TTC549 (cell line): ENCODE measurements around the gene ELK3.

Source experiments
- FAIRE-seq: peaks from 2 replicates; lab custom pipeline; 2012; peaks lifted over from hg19 to GRCh38; lab: Jason Lieb, UNC

The ELK3 gene

GRCh38 chr12:96212456-96213375 lies 18.5 kb downstream of the ELK3 start:
- FAIRE-seq = no peak

- FAIRE-seq = no peak
Measured at GRCh38 chr12:96213869-96214268, 19.7 kb downstream of the ELK3 start.

- FAIRE-seq = no peak
Measured at GRCh38 chr12:96215919-96216273, 21.7 kb downstream of the ELK3 start.

- FAIRE-seq = no peak
Measured at GRCh38 chr12:96218989-96219678, 25.0 kb downstream of the ELK3 start.

- FAIRE-seq = no peak
Measured at GRCh38 chr12:96219700-96220206, 25.6 kb downstream of the ELK3 start.

DNA sequence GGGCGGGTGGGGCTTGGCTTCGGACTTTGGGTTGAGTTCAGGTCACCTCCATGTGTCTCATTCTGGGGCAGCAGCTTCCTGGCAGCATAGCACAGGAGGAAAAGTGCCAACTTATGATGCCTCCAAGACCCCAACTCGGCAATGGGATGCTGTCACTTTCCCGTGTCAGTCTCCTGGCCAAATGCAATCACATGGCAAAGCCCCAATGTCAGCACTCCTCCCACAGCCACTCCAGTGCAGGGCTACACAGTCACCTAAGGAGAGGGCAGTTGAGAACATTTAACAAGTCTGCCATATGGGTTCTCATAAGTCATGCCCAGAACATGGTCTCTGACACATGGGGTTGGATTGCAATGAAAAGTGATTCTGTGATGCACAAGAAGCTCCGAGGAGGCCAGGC lies 26.7 kb downstream of the ELK3 start:
- no peak for FAIRE-seq

GRCh38 chr12:96221391-96221790 lies 27.2 kb downstream of the ELK3 start:
- FAIRE-seq = no peak

GRCh38 chr12:96223411-96224218 lies 29.4 kb downstream of the ELK3 start:
- no peak for FAIRE-seq

DNA sequence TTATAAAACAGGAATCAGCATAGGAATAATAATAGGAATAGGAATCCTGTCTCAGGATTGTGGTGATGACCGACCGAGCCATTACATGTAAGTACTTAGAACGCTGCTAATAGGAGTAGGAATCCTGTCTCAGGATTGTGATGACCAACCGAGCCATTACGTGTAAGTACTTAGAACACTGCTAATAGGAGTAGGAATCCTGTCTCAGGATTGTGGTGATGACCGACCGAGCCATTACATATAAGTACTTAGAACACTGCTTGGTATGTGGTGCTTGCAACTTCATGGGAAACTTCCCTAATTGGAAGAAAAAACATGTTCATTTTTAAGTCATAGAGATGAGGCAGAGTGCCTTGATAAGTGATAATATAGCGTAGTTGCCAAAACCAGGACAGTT lies 30.0 kb downstream of the ELK3 start:
- no peak for FAIRE-seq

GRCh38 chr12:96225044-96225855 lies 31.1 kb downstream of the ELK3 start:
- no peak for FAIRE-seq

- no peak for FAIRE-seq
Measured at GRCh38 chr12:96225994-96226399, 31.8 kb downstream of the ELK3 start.

GRCh38 chr12:96226401-96226800 lies 32.2 kb downstream of the ELK3 start:
- FAIRE-seq = no peak

GRCh38 chr12:96226801-96227348 lies 32.7 kb downstream of the ELK3 start:
- FAIRE-seq = no peak

- FAIRE-seq = no peak
Measured at GRCh38 chr12:96227365-96228106, 33.4 kb downstream of the ELK3 start.

DNA sequence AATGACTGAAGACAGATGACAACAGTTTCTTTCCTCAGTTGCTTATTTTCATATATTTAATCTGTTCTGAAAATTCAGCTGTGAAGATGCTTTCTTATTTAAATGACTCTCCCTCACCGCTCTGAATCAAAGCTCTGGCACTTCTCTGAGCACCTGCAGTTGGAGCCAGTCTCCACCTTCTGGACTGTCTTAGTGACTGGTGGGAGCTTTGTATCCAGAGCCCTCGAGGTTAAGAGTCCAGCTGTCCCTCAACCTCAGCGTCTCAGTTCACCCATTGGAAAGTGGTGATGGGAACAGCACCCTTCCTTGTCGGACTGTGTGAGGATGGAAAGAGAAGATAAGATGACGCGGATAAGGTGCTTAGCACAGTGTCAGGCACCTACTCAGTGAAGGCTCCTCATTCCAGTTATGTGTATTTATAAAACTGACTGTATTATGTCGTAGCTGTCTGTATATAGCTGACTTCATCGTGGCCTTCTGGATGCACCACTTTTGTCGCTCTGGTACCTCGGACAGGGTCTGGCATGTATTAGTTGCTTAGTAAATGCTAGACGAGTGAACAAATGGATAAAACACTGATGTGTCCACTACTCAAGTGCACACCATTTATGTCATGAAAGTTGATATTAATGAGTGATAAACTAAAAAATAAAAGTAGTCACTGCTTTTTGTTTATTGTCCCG lies 34.5 kb downstream of the ELK3 start:
- FAIRE-seq = no peak

DNA sequence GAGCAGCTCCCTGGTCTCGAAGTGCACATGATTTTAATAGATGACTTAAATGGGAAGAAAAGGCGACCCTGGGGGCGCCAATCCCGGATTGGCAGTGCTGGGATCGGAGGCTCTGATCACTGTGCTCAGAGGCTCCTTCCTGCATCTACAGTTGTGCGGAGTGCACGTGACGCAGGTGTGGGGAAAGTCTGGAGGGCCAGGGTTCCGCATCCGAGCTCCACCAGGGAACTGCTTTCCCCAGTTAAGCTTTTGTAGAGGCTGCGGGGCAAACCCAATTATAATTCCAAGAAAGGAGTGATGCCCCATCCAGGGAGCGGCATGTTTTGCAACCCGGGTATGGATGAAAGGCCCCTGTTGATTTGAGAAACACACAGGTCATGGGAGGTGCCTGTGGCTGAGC lies 36.5 kb downstream of the ELK3 start:
- no peak for FAIRE-seq

DNA sequence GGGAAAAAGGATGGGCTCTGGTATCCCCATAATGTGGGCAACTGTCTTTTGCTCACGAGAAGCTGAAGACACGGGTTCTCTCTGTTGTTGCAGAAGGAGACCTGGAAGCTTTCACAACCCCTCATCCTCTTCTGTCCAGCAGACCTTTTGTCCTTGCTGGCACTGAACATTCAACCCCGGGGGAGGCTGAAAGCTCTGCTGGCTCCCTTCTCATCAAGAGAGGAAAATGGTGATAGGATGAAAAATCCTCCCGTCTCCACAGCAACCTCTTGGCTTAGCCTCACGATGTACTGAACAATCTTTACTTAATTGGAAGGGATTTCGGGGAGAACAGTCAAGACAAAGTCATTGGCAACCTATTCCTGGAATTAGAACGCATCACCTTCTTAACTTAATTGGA lies 39.0 kb downstream of the ELK3 start:
- no peak for FAIRE-seq

DNA sequence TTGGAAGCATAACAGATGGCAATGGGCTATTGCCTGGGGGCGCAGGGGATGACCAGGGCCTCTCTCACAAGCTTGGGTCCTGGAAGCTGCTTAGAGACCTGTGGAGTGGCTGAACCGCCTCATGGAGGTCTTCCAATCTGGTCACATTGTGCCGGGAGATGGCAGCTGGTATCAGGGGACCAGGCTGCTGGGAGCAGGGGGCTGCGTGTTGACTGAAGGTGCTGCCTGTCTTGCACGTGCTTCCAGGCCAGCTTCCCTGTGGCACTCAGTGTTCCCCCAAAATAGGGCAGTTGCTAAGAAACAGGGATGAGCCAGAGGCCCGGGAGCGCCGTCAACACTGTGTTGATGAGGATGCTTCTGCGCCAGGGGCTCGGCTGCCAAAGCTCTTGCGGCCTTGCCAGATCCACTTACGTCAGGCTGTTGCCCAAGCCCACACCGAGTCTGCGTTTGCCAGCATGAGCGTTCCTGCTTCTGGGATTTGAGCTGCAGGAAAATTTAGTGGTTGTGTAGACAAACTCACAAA lies 39.8 kb downstream of the ELK3 start:
- no peak for FAIRE-seq

- no peak for FAIRE-seq
Measured at GRCh38 chr12:96234591-96235483, 40.7 kb downstream of the ELK3 start.
